Measurements from ENCODE around the gene SIAH3.

Gene SIAH3

GRCh38 chr13:45861322-45861721, 9.8 kb upstream of the SIAH3 start:
- no peak for DNase-seq

- no peak for DNase-seq
These were observed 8.7 kb upstream of the SIAH3 start for GRCh38 chr13:45860240-45860639.

- no peak for DNase-seq
These were observed 8.2 kb upstream of the SIAH3 start for GRCh38 chr13:45859705-45860104.

GRCh38 chr13:45852494-45852893, 941 bp upstream of the SIAH3 start:
- DNase-seq: no peak

GRCh38 chr13:45851956-45852355, 403 bp upstream of the SIAH3 start:
- no peak for DNase-seq

GRCh38 chr13:45850027-45850613, 1.4 kb downstream of the SIAH3 start:
- DNase-seq: no peak

GRCh38 chr13:45849408-45849807, 2.1 kb downstream of the SIAH3 start:
- DNase-seq: no peak

- no peak for DNase-seq
These were observed 3.9 kb downstream of the SIAH3 start for GRCh38 chr13:45847554-45848224.

GRCh38 chr13:45846681-45847080, 4.9 kb downstream of the SIAH3 start:
- no peak for DNase-seq

GRCh38 chr13:45838171-45838745, 13.3 kb downstream of the SIAH3 start:
- no peak for DNase-seq

- no peak for DNase-seq
These were observed 14.4 kb downstream of the SIAH3 start for GRCh38 chr13:45837111-45837510.

GRCh38 chr13:45834411-45834994, 17.1 kb downstream of the SIAH3 start:
- no peak for DNase-seq

GRCh38 chr13:45833663-45834375, 17.7 kb downstream of the SIAH3 start:
- DNase-seq: no peak

- DNase-seq: no peak
These were observed 18.3 kb downstream of the SIAH3 start for GRCh38 chr13:45833242-45833641.

GRCh38 chr13:45831851-45832250, 19.7 kb downstream of the SIAH3 start:
- no peak for DNase-seq

- DNase-seq: no peak
These were observed 21.4 kb downstream of the SIAH3 start for GRCh38 chr13:45830121-45830520.

- no peak for DNase-seq
These were observed 23.1 kb downstream of the SIAH3 start for GRCh38 chr13:45828256-45828968.

- no peak for DNase-seq
These were observed 24.2 kb downstream of the SIAH3 start for GRCh38 chr13:45827318-45827717.

GRCh38 chr13:45826731-45827130, 24.8 kb downstream of the SIAH3 start:
- no peak for DNase-seq

- DNase-seq: no peak
These were observed 26.2 kb downstream of the SIAH3 start for GRCh38 chr13:45825387-45825650.

- DNase-seq: no peak
These were observed 28.0 kb downstream of the SIAH3 start for GRCh38 chr13:45823583-45823982.

- DNase-seq: no peak
These were observed 29.7 kb downstream of the SIAH3 start for GRCh38 chr13:45821811-45822210.

Measured in cortex of kidney (tissue), 1 donor.